ENCODE data around the gene JAKMIP2.

The JAKMIP2 gene

DNA sequence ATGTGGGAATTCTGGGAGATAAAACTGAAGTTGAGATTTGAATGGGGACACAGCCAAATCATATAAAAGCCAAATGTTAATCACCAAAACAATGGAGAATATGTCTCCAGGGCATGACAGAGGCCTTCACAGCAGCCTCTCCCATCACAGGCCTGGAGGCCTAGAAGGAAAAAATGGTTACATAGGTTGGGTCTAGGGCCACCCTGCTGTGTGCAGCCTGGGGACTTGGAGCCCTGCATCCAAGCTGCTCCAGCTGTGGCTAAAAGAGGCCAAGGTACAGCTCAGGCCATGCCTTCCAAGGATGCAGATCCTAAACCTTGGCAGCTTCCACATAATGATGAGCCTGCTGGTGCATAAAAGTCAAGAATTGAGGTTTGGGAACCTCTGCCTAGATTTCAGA lies 85.1 kb downstream of the JAKMIP2 start:
- CTCF ChIA-PET = no interaction called here
- POLR2A ChIA-PET = no interaction called here
- TF ChIP-seq, protein P1, sequence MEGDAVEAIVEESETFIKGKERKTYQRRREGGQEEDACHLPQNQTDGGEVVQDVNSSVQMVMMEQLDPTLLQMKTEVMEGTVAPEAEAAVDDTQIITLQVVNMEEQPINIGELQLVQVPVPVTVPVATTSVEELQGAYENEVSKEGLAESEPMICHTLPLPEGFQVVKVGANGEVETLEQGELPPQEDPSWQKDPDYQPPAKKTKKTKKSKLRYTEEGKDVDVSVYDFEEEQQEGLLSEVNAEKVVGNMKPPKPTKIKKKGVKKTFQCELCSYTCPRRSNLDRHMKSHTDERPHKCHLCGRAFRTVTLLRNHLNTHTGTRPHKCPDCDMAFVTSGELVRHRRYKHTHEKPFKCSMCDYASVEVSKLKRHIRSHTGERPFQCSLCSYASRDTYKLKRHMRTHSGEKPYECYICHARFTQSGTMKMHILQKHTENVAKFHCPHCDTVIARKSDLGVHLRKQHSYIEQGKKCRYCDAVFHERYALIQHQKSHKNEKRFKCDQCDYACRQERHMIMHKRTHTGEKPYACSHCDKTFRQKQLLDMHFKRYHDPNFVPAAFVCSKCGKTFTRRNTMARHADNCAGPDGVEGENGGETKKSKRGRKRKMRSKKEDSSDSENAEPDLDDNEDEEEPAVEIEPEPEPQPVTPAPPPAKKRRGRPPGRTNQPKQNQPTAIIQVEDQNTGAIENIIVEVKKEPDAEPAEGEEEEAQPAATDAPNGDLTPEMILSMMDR (IDR thresholded peaks at IDR 0.05; ENCODE audit: control extremely low read depth, extremely low read depth, low read depth, missing control alignments) = no peak
- DNase-seq (ENCODE audit: extremely low spot score) = no peak

DNA sequence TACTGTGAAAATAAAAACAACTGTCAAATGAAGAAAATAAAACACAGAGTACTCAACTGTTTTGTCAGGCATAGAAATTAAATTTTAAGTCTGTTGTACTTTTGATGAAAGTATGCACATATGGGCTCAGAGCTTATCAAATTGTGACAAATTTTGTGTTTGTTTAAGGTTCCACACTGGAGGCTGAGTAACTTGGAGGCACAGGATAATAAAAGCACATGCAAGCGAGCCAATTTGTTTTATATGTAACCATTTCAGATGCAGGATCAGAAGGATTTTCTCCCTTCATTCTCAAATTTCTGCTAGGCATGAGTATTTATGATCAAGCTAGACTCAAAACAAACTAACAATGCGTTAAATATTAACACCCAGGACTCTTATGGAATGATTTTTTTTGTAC lies 87.8 kb downstream of the JAKMIP2 start:
- CTCF ChIA-PET = no interaction called here
- DNase-seq (ENCODE audit: extremely low spot score) = no peak
- POLR2A ChIA-PET = no interaction called here
- TF ChIP-seq, protein P1 (IDR thresholded peaks at IDR 0.05; ENCODE audit: control extremely low read depth, extremely low read depth, low read depth, missing control alignments) = no peak

DNA sequence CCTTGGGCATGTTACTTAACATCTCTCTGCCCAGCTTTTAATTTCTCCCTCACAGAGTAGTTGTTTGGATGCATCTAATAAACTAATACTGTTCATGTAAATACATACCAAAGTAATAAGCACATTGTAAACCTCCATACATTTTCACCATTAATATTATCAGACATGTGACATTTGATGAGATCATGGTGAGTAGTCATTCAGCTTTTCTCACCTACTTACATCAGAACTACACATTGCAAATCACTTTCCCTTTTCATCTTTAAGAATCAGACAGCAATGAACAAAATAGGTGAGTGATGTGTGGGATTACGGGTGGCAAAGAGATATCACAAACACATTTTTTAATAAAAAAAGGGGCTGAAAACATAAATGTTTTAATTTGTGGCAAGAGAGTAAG lies 89.3 kb downstream of the JAKMIP2 start:
- no peak for DNase-seq (ENCODE audit: extremely low spot score)
- TF ChIP-seq, protein P1 (IDR thresholded peaks at IDR 0.05; ENCODE audit: control extremely low read depth, extremely low read depth, low read depth, missing control alignments) = no peak
- ChIA-PET POLR2A (no interaction called here), CTCF (interaction anchor here (1.5 to 2.6 kb wide), 2 partner anchors 14 to 17 kb away, joined by 3 to 10 read pairs; no protein-coding TSS in a partner anchor)

DNA sequence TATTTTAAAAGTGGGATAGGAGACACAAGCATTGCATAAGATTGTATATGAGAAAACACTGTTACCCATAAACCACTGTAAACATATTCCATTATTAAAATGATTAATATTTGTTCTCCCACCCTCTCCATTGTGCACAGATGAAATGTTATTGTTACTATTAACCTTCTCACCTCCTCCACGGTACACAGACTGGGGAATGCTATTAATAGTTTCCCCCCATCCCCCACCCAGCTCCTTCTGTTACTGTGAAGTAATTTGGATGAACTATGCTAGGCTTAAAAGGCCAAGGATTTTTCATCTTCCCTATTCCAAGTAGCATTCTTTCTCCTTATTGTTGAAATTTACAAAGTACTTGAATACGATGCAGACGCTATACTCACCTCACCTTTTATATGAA lies 91.4 kb downstream of the JAKMIP2 start:
- POLR2A ChIA-PET = no interaction called here

DNA sequence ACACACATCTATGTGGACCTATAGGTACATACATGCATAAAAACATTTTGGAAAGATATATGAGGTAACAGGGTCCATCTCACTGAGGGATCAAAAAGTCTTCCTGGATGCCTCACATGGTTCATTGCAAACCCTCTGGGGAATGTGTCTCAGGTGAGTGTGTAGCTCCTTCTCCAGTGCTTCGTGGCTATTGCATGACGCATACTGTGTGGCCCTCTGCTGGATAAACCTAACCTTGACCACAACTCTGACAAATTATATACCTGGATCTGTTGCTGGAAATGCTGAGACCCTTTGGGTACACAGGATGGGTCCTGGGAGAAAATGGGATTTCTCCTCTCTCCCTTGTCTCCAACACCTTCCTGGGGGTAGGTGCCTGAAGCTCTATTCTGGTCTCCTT lies 91.9 kb downstream of the JAKMIP2 start:
- TF ChIP-seq, protein P1 (IDR thresholded peaks at IDR 0.05; ENCODE audit: control extremely low read depth, extremely low read depth, low read depth, missing control alignments) = no peak
- ChIA-PET CTCF (interaction anchor here (0.9 to 2.6 kb wide), 3 partner anchors 10 to 16 kb away, joined by 3 to 10 read pairs (median 3); no protein-coding TSS in a partner anchor), POLR2A (no interaction called here)
- no peak for DNase-seq (ENCODE audit: extremely low spot score)

More for the DNA sequence above, 91.4 kb downstream of the JAKMIP2 start:
- DNase-seq (ENCODE audit: extremely low spot score) = no peak
- CTCF ChIA-PET = interaction anchor here (0.9 to 2.6 kb wide), 3 partner anchors 10 to 15 kb away, joined by 3 to 10 read pairs (median 3); no protein-coding TSS in a partner anchor
- TF ChIP-seq, protein P1 (IDR thresholded peaks at IDR 0.05; ENCODE audit: control extremely low read depth, extremely low read depth, low read depth, missing control alignments) = no peak

DNA sequence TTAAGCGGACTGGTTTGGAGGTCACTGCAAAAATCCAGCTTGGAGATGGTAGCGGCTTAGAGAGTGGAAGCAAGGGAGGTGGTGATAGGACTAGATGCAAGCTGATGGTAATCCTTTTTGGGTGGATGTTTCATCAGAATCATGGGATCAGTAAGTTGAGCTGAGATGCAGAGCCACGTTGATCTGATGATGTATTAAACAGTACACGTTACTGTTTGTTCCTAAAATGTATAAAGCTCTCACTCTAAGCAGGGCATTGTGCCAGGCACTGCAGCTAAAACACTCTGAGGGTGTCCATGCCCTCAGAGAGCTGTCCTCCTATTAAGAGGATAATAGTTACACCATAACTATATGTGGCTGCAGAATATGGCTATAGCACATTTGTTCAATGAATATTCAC lies 93.1 kb downstream of the JAKMIP2 start:
- ChIA-PET CTCF (interaction anchor here (0.7 to 2.7 kb wide), 3 partner anchors 10 to 1042 kb away, joined by 3 to 9 read pairs (median 3); no protein-coding TSS in a partner anchor), POLR2A (no interaction called here)
- DNase-seq (ENCODE audit: extremely low spot score) = no peak
- TF ChIP-seq, protein P1 (IDR thresholded peaks at IDR 0.05; ENCODE audit: control extremely low read depth, extremely low read depth, low read depth, missing control alignments) = no peak

Data from GM10248 (cell line).